NCI-H128 (cell line): ENCODE results near the gene OR1L4.

Experiments
- DNase-seq: peaks from one replicate; lab custom pipeline; 2025; ENCODE audit not compliant: unreplicated experiment; lab: John Stamatoyannopoulos, UW

The OR1L4 gene

DNA sequence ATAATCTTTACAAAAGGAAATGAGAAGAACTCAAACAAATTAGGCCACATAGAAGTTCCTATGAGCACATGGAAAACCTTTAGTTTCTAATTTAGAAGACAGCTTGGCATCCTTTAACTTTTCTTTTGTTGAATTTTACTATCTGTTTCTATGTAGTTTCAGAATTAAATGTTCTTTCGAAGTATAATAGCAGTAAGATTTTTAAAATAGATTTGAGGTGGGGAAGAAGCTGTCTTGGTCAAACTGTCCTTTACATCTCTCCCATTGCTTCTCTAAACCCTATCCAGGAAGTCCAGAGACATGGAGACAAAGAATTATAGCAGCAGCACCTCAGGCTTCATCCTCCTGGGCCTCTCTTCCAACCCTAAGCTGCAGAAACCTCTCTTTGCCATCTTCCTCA lies at the start of gene OR1L4:
TSS of gene OR1L4 (plus strand) at position 301 of the 400 bp plus-strand sequence. CDS start at position 301, 0 bp downstream.
- no peak for DNase-seq

- no peak for DNase-seq
These were observed 38.9 kb upstream of the OR1L4 start for GRCh38 chr9:122684851-122685250.

- DNase-seq = no peak
These were observed 28.1 kb upstream of the OR1L4 start for GRCh38 chr9:122695696-122696095.

DNA sequence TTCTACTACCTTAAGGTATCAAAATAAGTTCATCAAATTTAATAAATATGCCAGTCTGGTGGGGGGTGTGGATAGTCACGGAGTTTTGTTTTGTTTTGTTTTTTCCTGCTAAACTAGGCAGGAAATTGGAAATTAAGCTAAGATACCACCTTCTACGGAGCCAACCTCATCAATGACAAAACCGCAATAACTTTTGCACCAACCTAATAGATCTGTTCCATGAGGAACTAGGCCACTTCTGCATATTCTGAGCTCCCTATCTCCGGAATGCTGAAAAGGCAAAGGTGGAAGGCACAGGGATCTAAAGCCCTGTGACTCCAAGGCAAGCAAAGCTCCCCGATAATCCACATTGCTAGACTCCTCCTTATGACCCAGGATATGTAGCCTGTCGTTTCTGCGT lies 5.8 kb upstream of the OR1L4 start:
- DNase-seq = no peak

- DNase-seq = no peak
These were observed 4.6 kb upstream of the OR1L4 start for GRCh38 chr9:122719218-122719617.

GRCh38 chr9:122742003-122742402 lies 18.2 kb downstream of the OR1L4 start, which contains the start of gene OR1L6:
Gene OR1L6 (plus strand): TSS chr9:122742303. CDS start chr9:122749848, 7,545 bp downstream.
- no peak for DNase-seq

DNA sequence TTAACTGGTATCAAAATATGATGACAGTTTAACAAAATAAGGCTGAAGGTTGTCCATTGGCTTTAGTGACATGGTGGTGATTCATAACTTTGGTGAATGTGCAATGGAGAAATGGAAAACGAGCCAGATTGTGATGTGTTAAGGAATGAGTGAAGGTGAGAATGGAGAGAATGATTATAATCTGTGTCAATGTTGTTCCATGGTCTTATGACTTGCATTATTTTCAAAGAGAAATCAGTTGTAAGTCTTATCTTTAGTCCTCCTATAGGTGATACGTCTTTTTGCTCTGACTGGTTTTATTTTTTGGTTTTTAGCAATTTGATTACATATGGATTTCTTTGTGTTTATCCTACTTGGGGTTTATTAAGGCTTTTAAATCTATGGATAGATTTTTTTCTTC lies 31.0 kb downstream of the OR1L4 start:
- no peak for DNase-seq

DNA sequence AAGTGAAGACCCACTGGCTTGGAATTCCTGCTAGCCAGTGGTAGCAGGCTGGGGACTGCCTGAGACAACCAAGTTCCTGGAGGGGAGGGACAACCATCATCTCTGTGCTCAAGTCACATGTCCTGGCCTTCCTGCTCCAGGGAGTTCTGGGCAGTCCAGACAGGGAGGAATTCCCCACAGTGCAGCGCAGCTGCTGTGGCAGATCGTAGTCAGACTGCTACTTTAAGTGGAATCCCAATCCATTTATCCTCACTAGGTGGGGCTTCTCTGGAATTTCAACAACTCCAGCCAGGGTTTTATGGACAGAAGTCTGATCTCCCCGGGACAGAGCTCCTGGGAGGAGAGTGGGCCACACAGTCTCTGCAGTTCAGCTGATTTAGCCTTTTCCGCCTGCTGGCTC lies 44.0 kb downstream of the OR1L4 start:
- no peak for DNase-seq
